Fibroblast of peridontal ligament (primary cell): ENCODE measurements around the gene NUP210L.
A peak's percentile ranks its signal among the peaks of the same experiment; 100 is the strongest.

Source experiments
- DNase-seq: peaks from one replicate; pipeline ENCODE4 v3.0.0-alpha.2; 2010; ENCODE audit errors: extremely low read depth

The NUP210L gene

DNA sequence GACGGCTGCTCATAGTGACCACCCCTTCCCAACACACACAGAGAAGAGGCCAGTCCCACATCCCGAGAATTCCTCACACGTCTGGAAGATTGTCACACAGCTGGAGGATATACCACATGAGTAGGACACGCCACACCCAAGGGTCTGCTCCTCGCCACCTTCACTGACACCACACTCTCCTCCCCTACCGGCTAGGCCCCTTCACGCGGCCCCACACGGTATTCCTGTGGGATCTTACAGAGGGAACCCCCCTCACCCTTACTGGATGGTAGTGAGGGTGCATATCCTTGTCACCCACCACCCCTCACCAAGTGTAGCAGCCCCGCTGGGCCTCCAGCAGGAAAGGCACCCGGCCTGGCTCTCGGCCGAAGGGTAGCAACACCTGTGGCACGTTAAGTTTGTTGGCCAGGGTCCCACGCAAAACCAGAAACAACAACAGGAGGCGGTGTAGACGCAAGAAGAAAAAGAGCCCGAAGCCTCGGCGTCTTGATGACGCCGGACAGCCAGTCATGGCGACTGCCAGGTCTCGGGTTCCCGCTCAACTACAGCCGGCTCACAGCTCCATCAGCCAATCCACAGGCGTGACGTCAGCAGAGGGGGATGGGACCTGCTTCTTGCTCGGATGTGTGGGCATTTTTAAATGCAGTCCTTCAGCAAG, at the start of gene NUP210L:
Gene NUP210L, minus strand, starts transcription at position 540 of the 658 bp plus-strand sequence.
- DNase-seq = no peak

DNA sequence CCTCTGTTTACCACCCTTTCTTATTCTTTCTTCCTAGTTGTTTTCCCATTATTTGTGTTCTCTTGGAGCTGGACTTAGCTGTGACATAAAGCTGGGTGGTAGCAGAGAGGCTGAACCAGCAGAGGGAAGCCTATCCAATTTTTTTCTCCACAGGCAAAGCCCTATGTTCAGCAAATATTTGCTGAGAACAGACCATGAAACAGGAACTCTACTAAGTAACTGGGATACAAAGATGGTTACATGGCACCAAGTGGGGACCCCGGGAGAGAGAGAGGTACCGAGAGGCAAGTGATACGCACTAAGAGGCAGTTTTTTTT, 44.6 kb upstream of the NUP210L start:
- peak; percentile 38 for DNase-seq

DNA sequence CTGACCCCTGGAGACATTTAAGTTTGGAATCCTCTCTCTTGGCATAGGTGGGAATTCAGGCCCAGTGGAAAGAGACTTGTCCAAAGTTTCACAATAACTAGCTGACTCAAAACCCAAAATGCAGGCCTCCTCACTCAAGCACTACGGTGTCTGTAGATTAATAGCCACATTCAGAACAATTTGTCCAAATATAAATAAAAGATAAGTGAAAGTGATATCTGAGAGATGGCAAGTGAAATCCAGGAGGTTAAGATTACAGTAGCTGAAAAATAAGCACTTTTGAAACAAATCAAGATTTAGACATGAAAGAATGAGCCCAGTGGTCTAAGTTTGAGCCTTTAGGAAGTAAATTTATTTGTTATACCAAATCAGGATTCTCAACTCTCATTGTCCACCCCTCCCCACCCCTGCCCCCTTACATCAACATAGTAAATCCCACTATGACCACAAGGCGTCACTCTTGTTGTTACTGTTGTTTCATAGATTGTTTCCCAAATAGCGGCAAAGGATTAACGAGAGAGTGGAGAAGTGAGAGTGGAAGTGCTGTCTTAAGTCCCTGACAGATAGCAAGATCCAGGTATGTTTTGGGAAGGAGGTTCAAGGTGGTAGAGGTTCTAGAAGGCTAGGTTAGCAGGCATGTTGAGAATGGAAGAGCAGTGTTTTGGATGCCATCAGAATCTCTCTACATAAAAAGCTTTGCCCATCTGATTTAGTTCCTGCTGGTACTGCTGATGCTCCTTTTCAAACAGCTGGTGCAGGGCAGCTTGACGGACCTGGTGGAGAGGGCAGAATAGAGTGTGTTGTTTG, 44.1 kb upstream of the NUP210L start:
- DNase-seq = peak; percentile 80

DNA sequence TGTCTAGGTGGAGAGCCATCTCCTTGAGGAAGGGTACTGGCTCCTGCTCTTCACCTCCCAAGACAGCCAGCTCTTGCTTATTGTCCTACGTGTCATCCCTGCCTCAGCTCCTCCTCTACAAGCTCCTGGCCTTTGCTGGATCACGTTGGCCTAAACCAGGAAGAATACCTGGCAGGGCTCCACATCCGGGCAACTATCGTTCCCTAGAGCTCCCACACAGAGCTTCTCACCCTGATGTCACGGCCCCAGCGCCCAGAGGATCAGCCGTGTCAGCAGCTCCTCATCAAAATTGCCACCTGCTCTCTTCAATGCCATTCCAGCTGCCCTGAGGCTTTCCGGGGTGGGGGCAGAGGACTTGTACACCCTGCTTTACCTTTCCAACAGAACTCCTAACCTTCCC, 38.9 kb upstream of the NUP210L start:
- no peak for DNase-seq

DNA sequence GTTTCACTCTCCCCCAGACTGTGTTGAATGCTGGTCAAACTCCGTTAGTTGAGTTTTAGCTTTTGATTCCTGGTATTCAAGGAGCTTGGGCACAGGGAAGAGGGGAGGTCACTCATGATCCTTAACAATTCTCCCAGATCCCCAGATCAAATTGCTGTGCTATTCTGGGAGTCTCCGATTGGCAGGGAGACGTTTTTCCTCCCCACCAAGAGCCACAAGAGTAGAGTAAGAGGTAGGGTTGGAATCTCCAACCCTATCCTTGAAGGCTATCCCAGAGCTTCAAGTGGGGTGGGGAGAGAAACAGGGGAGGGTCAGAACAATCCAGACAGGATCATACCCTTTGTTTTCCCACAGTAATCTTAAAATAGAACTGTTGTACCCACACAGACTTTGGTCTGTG, 37.6 kb upstream of the NUP210L start:
- no peak for DNase-seq

DNA sequence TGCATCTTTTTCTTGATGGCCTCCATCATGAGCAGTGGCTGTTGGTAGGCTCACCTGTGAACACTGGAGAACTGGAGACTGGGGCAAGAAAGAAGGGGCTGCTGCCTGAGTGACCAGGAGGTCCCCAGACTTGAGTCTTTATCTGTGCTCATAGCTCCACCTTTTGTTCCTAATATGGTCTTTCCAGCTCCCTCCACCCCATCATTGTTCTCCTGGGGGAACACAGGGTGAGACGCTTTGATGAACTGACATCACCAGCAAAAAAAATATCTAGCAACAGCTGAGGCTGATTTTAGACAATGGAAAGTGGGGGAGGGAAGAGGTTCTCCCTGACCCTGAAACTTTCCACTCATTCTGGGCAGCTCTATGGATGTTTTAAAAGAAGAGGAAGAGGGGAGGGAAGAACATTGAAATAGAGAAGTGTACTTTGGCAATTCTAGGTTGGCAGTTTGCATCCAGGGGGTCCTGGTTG, 37.2 kb upstream of the NUP210L start, which contains the start of gene TPM3:
Gene TPM3, minus strand, starts transcription at position 111 of the 472 bp plus-strand sequence. Its CDS starts 82 bp downstream, at position 29.
- DNase-seq = no peak

DNA sequence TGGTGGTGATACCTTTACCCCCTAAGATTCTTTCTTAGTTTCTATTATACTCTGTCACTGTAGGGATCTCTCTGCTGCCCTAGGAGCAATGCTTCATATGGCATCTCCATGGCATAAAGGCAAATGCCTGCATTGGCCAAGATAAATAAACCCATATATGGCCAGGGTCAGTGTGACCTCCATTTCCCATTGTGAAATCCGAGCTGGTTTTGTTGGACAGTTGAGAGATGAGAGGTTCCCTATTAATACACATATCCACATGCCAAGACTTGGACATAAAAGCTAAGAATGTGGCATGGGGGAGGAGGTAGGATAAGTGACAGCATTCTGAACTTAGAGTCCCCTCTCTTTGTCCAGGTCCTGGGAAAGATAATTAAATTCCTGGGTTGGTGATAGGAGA, 35.7 kb upstream of the NUP210L start:
- peak; percentile 35 for DNase-seq

DNA sequence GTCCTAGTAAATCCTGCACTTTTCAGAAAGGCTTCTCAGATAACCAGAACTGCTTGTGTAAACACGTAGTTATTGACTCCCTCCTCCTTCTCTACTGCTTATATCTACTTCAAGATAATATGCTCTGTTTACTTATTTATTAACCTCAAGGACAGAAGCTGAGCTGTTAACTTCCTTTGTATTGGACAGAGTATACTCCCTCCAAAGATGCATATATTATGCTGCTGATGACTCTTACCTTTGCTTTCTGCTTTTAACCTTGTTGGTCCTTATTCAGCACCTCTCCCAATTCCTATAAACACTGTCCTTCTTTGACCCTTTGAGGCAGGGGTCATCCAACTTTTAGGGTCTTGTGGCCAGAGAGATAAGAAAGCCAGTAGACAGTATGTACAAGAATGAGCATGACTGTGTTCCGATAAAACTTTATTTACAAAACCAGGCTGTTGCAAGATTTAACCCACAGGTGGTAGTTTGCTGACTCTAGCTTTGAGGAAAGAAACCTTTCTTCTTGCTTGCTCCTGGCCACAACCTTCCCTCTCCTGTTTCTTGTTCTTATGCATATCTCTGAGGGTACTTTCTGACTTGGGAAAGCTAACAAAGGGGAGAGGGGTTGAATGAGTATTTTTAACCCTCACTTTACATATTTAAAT, 32.1 kb upstream of the NUP210L start:
- DNase-seq = no peak

DNA sequence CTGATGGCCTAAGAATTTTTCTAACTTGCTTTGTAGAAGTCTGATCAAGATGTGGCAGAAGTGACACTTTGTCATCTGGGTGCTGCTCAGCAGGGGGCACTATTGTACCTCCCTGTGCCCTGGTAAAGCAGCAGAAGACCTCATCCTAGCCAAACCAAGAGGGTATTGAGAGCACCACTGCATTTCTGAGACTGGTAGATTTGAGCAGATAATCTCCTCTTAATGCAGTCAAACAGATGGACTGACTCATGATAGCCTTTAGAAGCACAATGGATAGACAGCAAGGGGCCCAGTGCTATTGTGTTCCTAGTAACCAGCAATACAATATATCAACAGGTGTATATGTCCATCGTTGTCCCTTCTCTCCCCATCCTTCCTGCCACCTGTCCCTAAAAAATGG, 31.3 kb upstream of the NUP210L start:
- peak; percentile 37 for DNase-seq

DNA sequence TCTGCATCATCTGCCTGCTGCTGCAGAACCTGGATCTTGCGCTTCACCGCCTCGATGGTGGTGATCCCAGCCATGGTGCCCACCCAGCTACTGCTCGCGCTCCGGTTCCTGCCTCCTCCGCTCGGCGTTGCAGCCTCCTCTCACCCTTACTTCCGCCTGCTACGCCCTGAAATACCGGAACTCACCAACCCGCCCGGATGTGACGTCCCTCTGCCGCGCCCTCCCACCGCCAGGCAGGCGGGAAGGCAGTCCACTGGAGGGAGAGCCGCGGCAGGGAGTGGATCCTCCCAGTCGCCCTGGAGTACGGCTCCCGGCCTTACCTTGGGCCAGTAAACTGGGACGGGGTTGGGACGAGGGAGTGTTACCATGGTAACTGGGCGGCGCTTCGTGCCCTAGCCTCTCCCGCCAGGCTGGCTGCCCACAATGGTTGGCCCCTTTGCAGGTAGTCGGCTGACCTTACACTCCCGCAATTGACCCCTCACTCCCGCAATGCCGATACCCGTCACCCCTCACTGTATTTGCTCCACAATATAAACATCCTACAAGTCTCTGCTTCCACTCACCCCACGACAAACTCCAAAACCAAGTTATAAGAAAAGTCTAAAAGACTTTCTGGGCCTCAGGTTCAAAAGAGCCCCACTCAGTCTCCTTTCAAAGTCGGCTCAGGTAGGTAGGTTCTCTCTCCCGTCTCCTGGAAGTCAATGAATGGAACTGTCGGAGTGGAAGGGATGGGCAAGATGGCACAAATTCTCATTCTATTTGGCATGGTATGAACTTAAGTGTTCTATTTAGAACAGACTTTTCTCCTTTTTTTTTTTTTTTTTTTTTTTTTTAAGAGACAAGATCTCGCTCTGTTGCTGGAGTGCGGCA, 28.4 kb upstream of the NUP210L start:
- DNase-seq = peak; percentile 87

DNA sequence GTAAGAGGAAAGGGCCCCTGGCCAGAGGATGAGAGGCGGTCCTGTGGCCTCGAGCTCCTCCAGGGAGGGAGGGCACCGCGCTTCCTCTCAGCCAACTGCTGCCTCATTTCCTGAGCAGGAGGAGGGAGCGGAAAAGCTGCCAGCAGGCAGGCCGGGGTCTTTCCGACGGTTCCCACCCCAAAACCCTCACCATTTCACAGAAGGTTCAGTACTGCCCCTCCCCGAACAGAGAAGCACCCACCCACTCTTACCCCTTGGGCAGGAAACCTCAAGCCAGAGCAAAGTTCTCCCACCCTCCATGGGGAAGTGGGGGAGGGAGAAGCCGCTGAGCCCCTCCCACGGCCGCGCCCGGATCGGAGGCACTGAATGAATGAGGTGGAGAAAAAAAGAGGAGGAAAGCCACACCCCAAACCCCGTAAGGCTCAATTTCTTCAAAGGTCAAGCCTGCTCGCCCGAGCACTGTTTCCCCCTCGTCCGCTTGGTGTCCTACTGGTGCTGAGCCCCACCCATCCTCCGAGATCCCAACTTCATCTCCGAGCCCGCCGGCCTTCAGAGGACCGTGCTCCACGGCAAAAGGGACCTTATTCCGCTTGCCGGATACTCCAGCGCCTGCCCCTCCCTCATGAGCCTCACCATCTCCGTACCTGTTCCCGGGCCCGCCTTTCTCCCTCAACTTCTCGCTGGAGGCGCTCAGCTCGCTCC, 27.6 kb upstream of the NUP210L start:
- peak; percentile 63 for DNase-seq

DNA sequence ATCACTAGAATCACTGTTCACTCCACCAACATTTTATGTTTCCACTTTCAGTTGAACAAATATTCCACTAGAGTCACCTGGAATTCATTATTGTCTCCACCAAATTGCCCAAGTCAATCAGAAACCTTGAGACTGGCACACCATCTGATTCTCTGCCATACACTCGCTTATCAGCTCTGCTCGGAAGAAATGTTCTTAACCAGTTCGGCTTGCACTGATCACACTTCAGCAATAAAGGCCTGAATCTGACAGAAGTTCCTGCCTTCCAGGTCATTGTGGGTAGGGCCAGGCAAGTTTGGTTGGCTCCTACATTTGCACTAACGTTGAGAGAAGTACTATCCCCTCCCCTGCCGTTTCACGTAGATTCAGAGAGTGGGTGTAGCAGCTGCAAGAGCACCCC, 27.1 kb upstream of the NUP210L start:
- no peak for DNase-seq

DNA sequence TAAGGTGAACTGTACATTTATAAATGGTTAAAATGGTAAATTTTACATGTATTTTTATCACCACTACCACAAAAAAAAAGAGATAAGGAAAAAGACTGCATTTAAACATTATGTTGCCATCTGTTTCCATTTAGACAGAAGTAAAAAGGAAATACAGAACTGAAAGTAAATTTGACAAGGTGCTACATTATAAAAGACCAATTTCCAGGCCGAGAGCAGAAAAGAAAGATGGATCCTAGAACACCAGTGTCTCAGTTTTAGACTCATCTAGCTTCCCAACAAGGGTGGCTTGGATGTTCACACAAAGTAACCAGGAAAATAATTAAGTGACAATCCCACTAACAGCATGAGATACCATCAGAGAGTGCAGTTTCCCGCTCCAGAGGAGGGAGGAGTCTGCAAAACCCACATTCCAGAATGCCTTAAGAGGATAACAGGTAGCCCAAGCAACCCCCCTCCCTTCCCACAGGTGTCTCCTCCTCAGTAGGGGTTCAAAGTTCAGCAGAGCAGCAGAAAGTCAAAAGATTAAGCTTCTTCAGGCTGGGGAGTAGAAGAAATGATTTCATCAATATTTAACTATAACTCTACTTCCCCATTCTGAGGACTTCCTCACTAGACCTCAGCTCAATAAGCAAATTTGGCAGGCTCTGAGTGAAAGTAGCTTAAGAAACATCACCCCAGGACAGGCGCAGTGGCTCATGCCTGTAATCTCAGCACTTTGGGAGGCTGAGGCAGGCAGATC, 25.2 kb upstream of the NUP210L start:
- DNase-seq = no peak

DNA sequence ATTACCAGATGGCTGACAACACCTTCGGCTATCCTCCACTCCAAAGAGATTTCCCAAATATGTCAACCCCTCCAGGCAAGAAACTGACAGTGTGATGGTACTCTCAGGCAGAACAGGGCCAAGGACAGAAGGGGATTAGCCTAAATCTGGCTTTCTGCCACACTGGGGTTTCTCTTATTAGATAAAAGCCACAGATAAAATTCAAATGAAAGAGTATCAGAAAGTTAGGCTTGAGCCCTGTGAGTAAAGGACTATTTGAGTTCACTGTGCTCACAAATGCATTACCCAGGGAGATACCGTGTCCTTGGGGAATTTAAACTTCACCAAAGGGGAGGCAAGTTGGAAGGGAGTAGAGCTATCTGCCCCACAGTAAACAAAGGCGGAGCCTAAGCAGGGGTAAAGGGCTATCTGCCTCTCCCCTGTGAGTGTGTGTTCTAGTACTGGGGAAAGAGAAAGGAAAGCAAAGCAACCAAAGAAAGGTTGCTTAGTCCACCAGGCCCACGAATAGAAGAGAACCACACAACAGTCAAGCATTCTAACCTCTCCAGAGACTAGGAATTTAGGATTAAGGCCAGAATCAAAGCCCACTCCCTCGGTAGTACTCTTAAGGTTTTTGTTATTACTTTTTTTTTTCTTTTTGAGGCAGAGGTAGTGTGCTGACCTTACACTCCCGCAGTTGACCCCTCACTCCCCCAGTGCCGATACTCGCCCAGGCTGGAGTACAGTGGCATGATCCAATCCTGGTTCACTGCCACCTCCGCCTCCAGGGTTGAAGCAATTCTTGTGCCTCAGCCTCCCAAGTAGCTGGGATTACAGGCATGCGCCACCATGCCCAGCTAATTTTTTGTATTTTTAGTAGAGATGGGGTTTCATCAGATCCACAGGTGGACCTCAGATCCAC, 24.3 kb upstream of the NUP210L start:
- no peak for DNase-seq

DNA sequence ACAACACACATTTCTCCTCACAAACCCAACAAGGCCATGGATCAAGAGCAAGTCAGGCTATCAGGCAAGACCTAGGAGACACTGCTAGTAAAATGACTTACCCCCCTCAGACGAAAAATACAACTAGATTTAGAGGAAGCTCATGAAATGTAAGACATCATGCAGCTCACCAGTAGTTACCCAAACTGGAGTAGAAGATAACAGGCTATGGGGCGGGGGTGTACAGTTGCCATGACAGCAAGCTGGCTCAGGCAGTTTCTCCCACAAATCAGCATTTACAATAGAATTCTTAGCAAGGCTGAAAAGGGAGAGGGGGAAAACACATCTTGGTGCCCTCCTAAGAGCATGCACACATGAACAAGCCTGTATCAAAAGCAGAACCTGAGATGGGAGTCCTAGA, 23.1 kb upstream of the NUP210L start:
- no peak for DNase-seq

DNA sequence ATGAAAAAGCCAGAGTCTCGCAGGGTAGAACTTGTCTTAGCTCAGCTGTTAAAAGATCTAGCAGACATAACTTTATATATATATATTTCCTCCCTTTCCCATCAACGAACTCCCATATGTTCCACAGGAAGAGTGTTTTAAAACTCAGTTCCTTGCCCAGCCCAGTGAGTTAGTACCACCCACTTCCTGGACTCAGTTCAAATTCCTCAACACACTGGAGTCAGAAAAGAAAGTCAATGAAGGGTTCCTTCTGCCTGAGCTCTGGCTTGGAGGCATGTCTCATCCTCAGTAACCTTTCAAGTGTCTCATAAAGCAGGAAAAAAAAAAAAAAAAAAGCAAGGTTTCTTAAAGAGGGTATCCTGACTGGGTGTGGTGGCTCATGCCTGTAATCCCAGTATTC, 21.5 kb upstream of the NUP210L start:
- DNase-seq = peak; percentile 76

DNA sequence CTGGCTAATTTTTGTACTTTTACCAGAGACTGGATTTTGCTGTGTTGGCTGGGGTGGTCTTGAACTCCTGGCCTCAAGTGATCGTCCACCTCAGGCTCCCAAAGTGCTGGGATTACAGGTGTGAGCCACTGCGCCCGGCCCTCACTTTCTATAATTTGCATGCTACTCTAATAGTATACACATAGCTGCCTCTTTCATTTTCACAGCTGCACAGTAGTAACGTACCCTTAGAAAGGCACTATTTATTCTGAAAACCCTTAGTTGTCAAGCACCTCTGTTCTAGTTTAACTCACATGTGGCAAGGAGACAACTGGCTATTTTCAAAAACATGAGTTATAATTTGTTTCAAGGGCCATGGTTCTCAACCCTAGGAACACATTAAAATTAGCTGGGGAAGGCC, 19.8 kb upstream of the NUP210L start:
- no peak for DNase-seq

DNA sequence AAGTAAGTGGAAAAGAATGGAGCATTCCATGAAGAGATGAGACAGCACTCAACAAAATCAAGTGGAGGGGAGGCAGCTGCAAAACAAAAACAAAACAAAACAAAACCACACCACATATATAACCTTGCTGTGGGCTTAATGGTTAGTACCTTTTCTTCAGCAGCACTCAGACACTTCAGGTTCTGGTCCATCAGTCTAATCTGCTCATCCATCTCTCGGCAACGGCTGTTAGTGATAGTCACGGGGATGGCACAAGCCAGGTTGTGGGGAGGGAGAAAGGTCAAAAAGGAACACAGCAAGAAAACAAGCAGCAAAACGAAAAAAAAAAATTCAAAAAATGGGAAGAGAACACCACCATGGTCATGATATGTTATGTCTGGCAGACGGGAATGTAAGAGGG, 17.0 kb upstream of the NUP210L start:
- no peak for DNase-seq

DNA sequence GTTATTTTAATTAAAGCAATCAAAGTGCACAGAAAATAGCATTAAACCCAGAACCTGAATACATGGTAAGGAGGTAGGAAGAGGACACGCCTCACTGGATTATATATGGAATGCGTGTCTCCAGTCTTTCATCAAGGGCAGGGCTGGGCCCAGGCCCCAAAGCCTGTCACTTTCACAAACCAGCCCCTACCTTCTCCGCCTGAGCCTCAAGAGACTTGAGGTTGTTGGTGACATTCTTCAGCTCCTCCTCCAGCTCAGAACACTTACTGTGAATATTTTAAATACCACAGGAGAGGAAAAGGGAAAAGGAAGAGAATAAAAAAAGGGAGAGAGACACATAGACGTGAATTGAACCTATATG, 16.3 kb upstream of the NUP210L start:
- DNase-seq = no peak
